Activated CD4-positive, alpha-beta T cell treated with anti-CD3 and anti-CD28 coated beads, Interleukin-2, amount 10 ng/mL, durations not matched to agents 7 days and 5 days (primary cell): ENCODE data around the gene TMC5. TPM values are rescaled to one million over a fixed set of nuclear protein-coding genes. Genes with fewer than 3 reads are reported as not detected.
"Not testable (repeated sequence)": the region's sequence is repeated elsewhere in the genome, so short reads cannot be mapped to it uniquely, and the experiment has no call there.

Experiments
- CTCF ChIA-PET: fragments of 350-600 bp; sonication (Branson Sonifier 250); formaldehyde crosslinking; loops from one replicate; lab custom pipeline; 2021; ENCODE audit warnings: antibody characterized with exemption; lab: Charles Lee
- POLR2A ChIA-PET: fragments of 350-600 bp; sonication (Branson Sonifier 250); formaldehyde crosslinking; loops from one replicate; lab custom pipeline; 2021; ENCODE audit warnings: antibody characterized with exemption; lab: Charles Lee
- DNase-seq: peaks from one replicate; pipeline ENCODE4 v3.0.0-alpha.2; 2020
- H3K27ac Mint-ChIP-seq: one replicate; pipeline ENCODE4 v1.8.0; 2021; ENCODE audit warnings: mild to moderate bottlenecking, moderate library complexity, mixed read lengths
- H3K27me3 Mint-ChIP-seq: one replicate; pipeline ENCODE4 v1.8.0; 2021; ENCODE audit warnings: mixed read lengths
- H3K36me3 Mint-ChIP-seq: one replicate; pipeline ENCODE4 v1.8.0; 2021; ENCODE audit warnings: low read depth, mixed read lengths
- H3K4me1 Mint-ChIP-seq: one replicate; pipeline ENCODE4 v1.8.0; 2021; ENCODE audit warnings: mixed read lengths
- H3K4me3 Mint-ChIP-seq: one replicate; pipeline ENCODE4 v1.8.0; 2021; ENCODE audit warnings: mild to moderate bottlenecking, moderate library complexity, mixed read lengths
- H3K9me3 Mint-ChIP-seq: one replicate; pipeline ENCODE4 v1.8.0; 2021; ENCODE audit warnings: mixed read lengths
- total RNA-seq, 2 experiments: library from RNA; stranded (reverse); gene quantifications; one replicate each; pipeline ENCODE4 v1.2.3, GENCODE V29; 2021

The TMC5 gene
- total RNA-seq, 2 experiments from 2014 or later: not detected

DNA sequence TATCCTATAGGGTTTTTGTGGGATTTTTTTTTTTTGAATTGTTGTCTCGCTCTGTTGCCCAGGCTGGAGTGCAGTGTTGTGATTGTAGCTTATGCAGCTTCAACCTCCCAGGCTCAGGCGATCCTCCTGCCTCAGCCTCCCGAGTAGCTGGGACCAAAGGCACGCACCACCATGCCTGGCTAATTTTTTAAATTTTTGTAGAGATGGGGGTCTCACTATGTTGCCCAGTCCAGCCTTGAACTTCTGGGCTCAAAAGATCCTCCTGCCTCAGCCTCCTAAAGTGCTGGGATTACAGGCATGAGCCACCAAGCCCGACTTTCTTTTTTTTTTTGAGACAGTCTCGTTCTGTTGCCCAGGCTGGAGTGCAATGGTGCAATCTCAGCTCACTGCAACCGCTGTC lies 5.6 kb upstream of the TMC5 start:
- CTCF ChIA-PET: not testable (repeated sequence)

GRCh38 chr16:19415461-19415860 lies 2.2 kb upstream of the TMC5 start:
- DNase-seq: no peak
- CTCF ChIA-PET: no interaction called here
- H3K4me3 Mint-ChIP-seq: no peak overlapping the region
- no peaks in the 10 kb centered on the region for H3K36me3 Mint-ChIP-seq
- peaks cover 4% of the 10 kb centered on the region for H3K4me1 Mint-ChIP-seq
- H3K9me3 Mint-ChIP-seq: no peaks in the 10 kb centered on the region
- H3K27ac Mint-ChIP-seq: no peak overlapping the region
- peaks cover 16% of the 10 kb centered on the region for H3K27me3 Mint-ChIP-seq
- POLR2A ChIA-PET: no interaction called here

More for the DNA sequence above, 5.6 kb upstream of the TMC5 start:
- H3K4me3 Mint-ChIP-seq, H3K9me3 Mint-ChIP-seq, H3K4me1 Mint-ChIP-seq, H3K27ac Mint-ChIP-seq, POLR2A ChIA-PET, DNase-seq, H3K36me3 Mint-ChIP-seq: not testable (repeated sequence)
- peaks cover 27% of the 10 kb centered on the region for H3K27me3 Mint-ChIP-seq

GRCh38 chr16:19415918-19416317 lies 1.8 kb upstream of the TMC5 start:
- Mint-ChIP-seq H3K4me1 (peaks cover 3% of the 10 kb centered on the region), H3K27ac (no peak overlapping the region), H3K36me3 (no peaks in the 10 kb centered on the region), H3K9me3 (peaks cover 3% of the 10 kb centered on the region), H3K4me3 (no peak overlapping the region), H3K27me3 (peaks cover 15% of the 10 kb centered on the region)
- DNase-seq: no peak
- CTCF ChIA-PET: no interaction called here
- POLR2A ChIA-PET: no interaction called here

DNA sequence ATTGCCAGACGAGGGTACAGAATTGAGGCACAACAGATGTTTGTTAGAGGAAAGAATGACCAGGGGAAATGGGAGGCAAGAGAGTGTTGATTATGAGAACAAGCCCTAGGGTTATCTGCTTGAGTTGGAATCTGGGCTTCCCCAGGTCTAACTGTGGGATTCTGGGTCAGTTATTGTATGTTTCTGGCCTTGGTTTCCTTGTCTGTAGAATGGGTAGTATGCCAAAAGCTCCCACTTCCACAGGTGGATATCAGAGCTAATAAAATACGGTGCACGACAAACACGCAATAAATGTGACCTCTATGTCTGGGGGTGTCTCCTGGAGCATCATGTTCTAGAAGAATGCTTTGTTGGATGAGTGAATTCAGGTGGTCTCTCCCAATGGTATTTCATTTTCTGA lies 517 bp downstream of the TMC5 start:
- no peak for DNase-seq
- no peaks in the 10 kb centered on the region for H3K4me1 Mint-ChIP-seq
- ChIA-PET CTCF (no interaction called here), POLR2A (no interaction called here)
- no peak overlapping the region for H3K4me3 Mint-ChIP-seq
- peaks cover 5% of the 10 kb centered on the region for H3K27me3 Mint-ChIP-seq
- H3K36me3 Mint-ChIP-seq: no peaks in the 10 kb centered on the region
- H3K27ac Mint-ChIP-seq: no peak overlapping the region
- peaks cover 3% of the 10 kb centered on the region for H3K9me3 Mint-ChIP-seq

DNA sequence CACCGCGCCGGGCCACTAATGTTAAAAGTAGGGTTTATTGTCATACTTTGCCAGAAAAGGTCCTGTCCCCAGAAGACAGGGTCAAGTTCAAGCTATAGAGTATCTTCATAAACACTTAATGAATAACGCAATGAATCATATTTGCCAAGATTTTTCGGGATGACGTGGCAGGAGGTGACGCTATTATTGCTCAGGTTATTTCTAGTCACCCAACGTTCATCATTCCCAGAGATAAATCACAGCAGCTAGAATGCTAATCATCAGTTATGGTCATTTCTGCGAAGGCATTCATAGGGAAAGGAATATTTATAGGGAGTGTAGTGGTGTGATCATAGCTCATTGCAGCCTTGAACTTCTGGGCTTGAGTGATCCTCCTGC lies 2.0 kb downstream of the TMC5 start:
- ChIA-PET POLR2A (no interaction called here), CTCF (interaction anchor here (0.5 to 1.0 kb wide), 2 partner anchors 9 to 1647 kb away, joined by 3 to 4 read pairs; no protein-coding TSS in a partner anchor)
- Mint-ChIP-seq H3K36me3 (no peaks in the 10 kb centered on the region), H3K4me1 (no peaks in the 10 kb centered on the region), H3K27me3 (no peaks in the 10 kb centered on the region), H3K9me3 (peaks cover 3% of the 10 kb centered on the region), H3K4me3 (no peak overlapping the region), H3K27ac (no peak overlapping the region)
- no peak for DNase-seq

DNA sequence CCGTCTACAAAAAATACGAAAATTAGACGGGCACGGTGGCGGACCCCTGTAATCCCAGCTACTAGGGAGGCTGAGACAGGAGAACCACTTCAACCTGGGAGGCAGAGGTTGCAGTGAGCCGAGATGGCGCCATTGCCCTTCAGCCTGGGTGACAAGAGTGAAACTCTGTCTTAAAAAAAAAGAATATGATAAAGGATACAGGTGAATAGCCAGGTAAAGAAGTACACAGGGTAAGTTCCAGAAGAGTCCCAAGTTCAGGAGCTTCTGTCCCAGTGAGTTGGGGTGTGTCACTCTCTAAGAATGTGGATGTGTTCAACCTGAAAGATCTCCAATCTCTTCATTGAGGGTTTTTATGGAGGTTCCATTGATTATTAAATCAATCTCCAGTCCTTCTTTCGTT lies 6.8 kb downstream of the TMC5 start:
- H3K27ac Mint-ChIP-seq: no peak overlapping the region
- H3K9me3 Mint-ChIP-seq: peaks cover 3% of the 10 kb centered on the region
- no peaks in the 10 kb centered on the region for H3K27me3 Mint-ChIP-seq
- ChIA-PET CTCF (no interaction called here), POLR2A (no interaction called here)
- H3K4me3 Mint-ChIP-seq: no peak overlapping the region
- no peak for DNase-seq
- H3K4me1 Mint-ChIP-seq: no peaks in the 10 kb centered on the region
- H3K36me3 Mint-ChIP-seq: no peaks in the 10 kb centered on the region

DNA sequence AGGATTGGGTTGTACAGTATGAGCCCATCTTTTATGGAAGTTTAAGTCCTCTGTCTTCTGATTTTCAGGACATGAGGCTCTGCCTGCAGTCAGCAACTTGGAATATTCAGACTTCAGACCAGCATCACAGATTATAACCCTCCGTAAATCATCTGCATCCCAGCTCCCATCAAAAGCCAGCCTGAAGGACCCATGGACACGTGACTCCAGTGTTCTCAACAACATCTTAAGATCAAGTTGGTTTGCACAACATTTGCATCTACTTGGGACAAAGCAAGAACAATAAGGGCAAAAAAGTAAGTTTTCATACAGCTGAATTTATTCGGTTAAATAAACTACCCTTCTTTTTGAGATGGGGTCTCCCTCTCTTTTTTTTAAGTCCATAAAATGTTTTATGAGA lies 12.7 kb downstream of the TMC5 start:
- Mint-ChIP-seq H3K27ac (no peak overlapping the region), H3K4me3 (no peak overlapping the region), H3K36me3 (no peaks in the 10 kb centered on the region), H3K9me3 (no peaks in the 10 kb centered on the region), H3K4me1 (peaks cover 9% of the 10 kb centered on the region), H3K27me3 (no peaks in the 10 kb centered on the region)
- no peak for DNase-seq
- ChIA-PET POLR2A (no interaction called here), CTCF (interaction anchor here (0.6 kb wide), 1 partner anchor 22 kb away, joined by 3 read pairs; no protein-coding TSS in a partner anchor)

DNA sequence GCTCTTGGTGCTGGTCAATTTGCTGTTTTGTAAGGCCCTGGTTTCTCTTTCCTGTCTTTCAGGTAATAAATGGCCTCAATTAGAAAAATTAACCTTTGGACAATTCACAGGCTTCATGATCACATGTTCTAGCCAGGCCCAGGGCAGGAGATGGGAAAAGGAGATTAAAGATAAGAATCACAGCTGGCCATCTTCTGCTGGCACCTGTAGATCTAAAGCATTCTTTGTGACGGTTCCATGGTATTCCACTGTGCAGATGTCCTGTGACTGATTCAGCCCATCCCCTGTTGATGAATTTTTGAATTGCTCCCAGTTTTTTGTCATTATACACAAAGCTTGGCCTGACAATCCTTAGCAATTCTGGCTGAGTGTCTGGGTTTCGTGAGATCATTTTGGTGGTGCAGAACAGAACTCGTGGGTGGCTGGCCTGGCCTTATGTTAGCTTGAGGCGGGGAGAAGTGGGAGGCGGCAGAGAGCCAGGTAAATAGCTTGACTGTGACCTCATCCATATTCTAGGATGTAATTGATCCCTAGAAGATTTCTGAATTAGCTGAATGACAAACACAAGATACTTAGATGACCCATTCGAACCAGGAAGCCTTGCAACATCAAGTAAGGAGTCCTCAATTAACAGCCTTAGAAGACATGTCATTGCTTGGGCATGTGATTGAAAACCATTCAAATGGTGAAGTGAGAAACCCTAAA lies 14.1 kb downstream of the TMC5 start:
- no peaks in the 10 kb centered on the region for H3K27me3 Mint-ChIP-seq
- H3K9me3 Mint-ChIP-seq: no peaks in the 10 kb centered on the region
- H3K4me3 Mint-ChIP-seq: no peak overlapping the region
- no peak for DNase-seq
- CTCF ChIA-PET: no interaction called here
- peaks cover 9% of the 10 kb centered on the region for H3K4me1 Mint-ChIP-seq
- no peak overlapping the region for H3K27ac Mint-ChIP-seq
- POLR2A ChIA-PET: no interaction called here
- no peaks in the 10 kb centered on the region for H3K36me3 Mint-ChIP-seq

- H3K4me3 Mint-ChIP-seq: no peak overlapping the region
- no peaks in the 10 kb centered on the region for H3K27me3 Mint-ChIP-seq
- no peaks in the 10 kb centered on the region for H3K36me3 Mint-ChIP-seq
- H3K4me1 Mint-ChIP-seq: peaks cover 9% of the 10 kb centered on the region
- no peak for DNase-seq
- POLR2A ChIA-PET: no interaction called here
- H3K9me3 Mint-ChIP-seq: no peaks in the 10 kb centered on the region
- H3K27ac Mint-ChIP-seq: no peak overlapping the region
- CTCF ChIA-PET: no interaction called here
Measured at GRCh38 chr16:19432429-19432828, 14.7 kb downstream of the TMC5 start.

DNA sequence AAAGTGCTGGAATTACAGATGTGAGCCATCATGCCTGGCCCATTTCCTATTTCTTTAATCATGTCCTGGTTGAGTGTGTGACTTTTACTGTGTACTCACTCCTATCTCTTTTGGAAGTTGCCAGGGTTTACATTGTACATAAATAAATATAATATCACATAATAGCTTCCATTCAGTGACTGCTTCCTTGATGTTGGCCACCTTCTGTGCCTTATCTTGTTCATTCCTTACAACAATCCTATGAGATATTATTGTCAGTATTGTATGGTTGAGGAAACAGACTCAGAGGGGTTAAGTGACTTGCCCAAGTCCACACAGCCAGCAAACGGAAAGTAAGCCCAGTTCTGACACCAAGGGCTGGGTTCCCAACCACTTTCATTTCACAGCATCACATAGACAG lies 16.9 kb downstream of the TMC5 start:
- Mint-ChIP-seq H3K9me3 (no peaks in the 10 kb centered on the region), H3K27me3 (peaks cover 5% of the 10 kb centered on the region), H3K4me3 (no peak overlapping the region), H3K27ac (no peak overlapping the region), H3K4me1 (peaks cover 9% of the 10 kb centered on the region), H3K36me3 (no peaks in the 10 kb centered on the region)
- ChIA-PET POLR2A (no interaction called here), CTCF (interaction anchor here (0.6 kb wide), 1 partner anchor 312 kb away, joined by 3 read pairs; no protein-coding TSS in a partner anchor)
- DNase-seq: no peak

DNA sequence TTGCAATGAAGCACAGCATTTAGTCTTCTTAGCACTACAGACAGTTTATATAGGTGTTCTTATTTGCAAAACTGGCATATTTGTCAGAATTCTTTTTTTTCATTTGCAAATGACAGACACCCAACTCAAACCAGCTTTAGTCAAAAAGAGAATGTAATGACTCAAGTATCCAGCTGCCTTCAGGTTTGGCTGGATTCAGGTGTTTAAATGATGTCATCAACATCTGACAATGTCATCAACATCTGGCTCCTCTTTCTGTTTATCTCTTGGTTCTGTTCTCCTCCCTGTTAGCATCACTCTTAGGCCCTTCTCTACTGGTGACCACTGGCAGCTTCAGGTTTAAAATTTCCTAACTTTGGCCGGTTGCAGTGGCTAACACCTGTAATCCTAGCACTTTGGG lies 18.9 kb downstream of the TMC5 start:
- Mint-ChIP-seq H3K4me3 (no peak overlapping the region), H3K9me3 (no peaks in the 10 kb centered on the region), H3K27me3 (peaks cover 10% of the 10 kb centered on the region), H3K4me1 (peaks cover 9% of the 10 kb centered on the region), H3K36me3 (no peaks in the 10 kb centered on the region), H3K27ac (no peak overlapping the region)
- ChIA-PET POLR2A (no interaction called here), CTCF (no interaction called here)
- DNase-seq: no peak

- ChIA-PET CTCF (no interaction called here), POLR2A (no interaction called here)
- H3K27me3 Mint-ChIP-seq: peaks cover 10% of the 10 kb centered on the region
Measured at GRCh38 chr16:19437280-19437679, 19.6 kb downstream of the TMC5 start.

GRCh38 chr16:19438739-19439138 lies 21.1 kb downstream of the TMC5 start:
- ChIA-PET CTCF (interaction anchor here (0.6 kb wide), 1 partner anchor 319 kb away, joined by 3 read pairs; no protein-coding TSS in a partner anchor), POLR2A (no interaction called here)
- no peak for DNase-seq
- H3K4me3 Mint-ChIP-seq: no peak overlapping the region
- no peaks in the 10 kb centered on the region for H3K4me1 Mint-ChIP-seq
- no peak overlapping the region for H3K27ac Mint-ChIP-seq
- H3K9me3 Mint-ChIP-seq: no peaks in the 10 kb centered on the region
- H3K27me3 Mint-ChIP-seq: peaks cover 13% of the 10 kb centered on the region
- H3K36me3 Mint-ChIP-seq: no peaks in the 10 kb centered on the region

More at GRCh38 chr16:19437280-19437679, 19.6 kb downstream of the TMC5 start:
- no peaks in the 10 kb centered on the region for H3K9me3 Mint-ChIP-seq
- H3K36me3 Mint-ChIP-seq: no peaks in the 10 kb centered on the region
- no peak for DNase-seq
- no peak overlapping the region for H3K27ac Mint-ChIP-seq
- no peak overlapping the region for H3K4me3 Mint-ChIP-seq
- H3K4me1 Mint-ChIP-seq: peaks cover 5% of the 10 kb centered on the region

DNA sequence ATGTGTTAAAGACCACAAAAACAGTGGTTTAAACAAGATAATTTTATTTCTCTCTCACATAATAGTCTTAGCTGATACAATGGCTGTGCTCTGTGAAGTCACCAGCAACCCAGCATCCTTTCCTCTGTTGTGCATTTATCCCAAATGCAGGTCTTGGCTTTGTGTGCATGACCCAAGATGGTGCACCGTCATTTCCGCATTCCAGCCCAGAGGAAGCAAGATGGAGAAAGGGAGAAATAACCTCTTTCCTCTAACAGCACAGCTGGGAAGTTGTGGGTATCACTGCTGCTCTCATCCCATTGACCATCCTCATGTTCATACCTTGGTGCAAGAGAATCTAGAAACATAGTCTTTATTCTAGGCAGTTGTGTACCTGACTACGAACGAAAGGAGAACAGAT lies 21.8 kb downstream of the TMC5 start:
- Mint-ChIP-seq H3K36me3 (no peaks in the 10 kb centered on the region), H3K4me1 (no peaks in the 10 kb centered on the region), H3K27me3 (peaks cover 14% of the 10 kb centered on the region), H3K27ac (no peak overlapping the region), H3K9me3 (no peaks in the 10 kb centered on the region), H3K4me3 (no peak overlapping the region)
- CTCF ChIA-PET: no interaction called here
- no peak for DNase-seq
- POLR2A ChIA-PET: no interaction called here
